Measurements from ENCODE around the gene FMN2. TPM values are rescaled to one million over a fixed set of nuclear protein-coding genes. Genes with fewer than 3 reads are reported as not detected.

FMN2 gene
- total RNA-seq, 1 donor from 2014 or later, result not detected

- intact Hi-C loops (cut with DNase I), result no loop called here
- DNase-seq, result no peak
- ATAC-seq (ENCODE audit: poor library complexity), result no peak
Measured at GRCh38 chr1:240486611-240487010, 394.9 kb downstream of the FMN2 start.

DNA sequence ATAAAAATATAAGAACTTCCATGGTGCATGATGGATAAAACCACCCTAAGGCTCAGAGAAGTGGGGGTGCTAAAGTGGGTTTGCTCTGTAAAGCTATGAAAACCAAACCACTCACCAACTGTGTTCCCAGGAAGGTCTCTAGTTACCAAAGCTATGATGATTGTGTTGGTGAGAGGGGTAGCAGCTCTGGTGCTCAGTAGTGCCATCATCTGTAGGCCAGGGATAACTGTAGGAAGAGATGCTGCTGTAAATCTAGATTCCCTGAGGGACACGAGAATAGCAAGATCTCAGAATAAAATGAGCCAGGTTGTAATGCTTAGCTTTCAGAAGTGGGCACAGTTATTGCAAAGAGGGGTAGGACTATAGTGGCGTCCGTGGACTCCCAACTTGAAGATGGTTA lies 395.8 kb downstream of the FMN2 start:
- DNase-seq (no peak), ATAC-seq (ENCODE audit: poor library complexity) (no peak)
- intact Hi-C loops (cut with DNase I), result no loop called here

- intact Hi-C loops (cut with DNase I), result no loop called here
- ATAC-seq (ENCODE audit: poor library complexity) (no peak), DNase-seq (no peak)
Measured at GRCh38 chr1:240491156-240491555, 399.5 kb downstream of the FMN2 start.

DNA sequence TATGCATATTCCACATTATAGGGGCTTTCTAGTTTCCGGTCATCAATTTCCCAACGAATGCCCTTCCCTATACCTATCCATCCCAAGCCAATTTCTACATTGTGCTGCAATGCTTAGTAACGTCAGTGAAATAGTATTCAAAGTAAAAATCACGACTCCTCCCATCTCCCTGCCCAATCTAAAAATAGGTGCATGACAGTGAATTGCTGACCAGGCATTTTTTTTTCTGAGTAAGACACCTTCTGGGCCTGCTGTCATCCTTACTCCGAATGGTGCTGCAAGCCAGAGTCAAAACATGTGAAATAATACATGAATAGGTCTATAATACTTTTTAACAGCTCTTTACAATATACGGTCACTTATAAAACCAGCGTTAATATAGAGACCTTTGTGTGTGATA lies 400.1 kb downstream of the FMN2 start:
- DNase-seq (no peak), ATAC-seq (ENCODE audit: poor library complexity) (no peak)
- intact Hi-C loops (cut with DNase I), result no loop called here

GRCh38 chr1:240492832-240493440 lies 401.3 kb downstream of the FMN2 start:
- DNase-seq (peak; percentile 41), ATAC-seq (ENCODE audit: poor library complexity) (no peak)
- intact Hi-C loops (cut with DNase I), result no loop called here

- DNase-seq, result no peak
- intact Hi-C loops (cut with DNase I), result no loop called here
- ATAC-seq (ENCODE audit: poor library complexity), result no peak
Measured at GRCh38 chr1:240495601-240496000, 403.9 kb downstream of the FMN2 start.

DNA sequence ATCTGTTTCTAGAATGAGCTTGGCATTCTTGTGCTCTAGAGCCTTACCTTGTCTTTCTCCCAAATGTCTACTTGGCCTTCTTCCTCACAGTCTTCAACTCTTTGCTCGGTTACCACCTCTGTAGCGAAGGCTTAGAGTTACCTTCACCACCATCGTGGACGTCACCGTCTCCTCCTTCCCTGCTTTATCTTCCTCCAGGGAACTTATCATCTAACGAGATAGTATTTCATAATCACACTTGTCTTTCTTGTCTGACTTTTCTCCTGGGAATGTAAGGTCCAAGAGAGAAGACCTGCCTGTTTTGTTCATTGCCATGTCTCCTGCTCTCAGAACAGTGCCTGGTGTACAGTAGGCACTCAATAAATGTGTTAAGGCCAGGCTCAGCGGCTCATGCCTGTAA lies 404.7 kb downstream of the FMN2 start:
- no peak for DNase-seq
- no peak for ATAC-seq (ENCODE audit: poor library complexity)
- intact Hi-C loops (cut with DNase I), result no loop called here

DNA sequence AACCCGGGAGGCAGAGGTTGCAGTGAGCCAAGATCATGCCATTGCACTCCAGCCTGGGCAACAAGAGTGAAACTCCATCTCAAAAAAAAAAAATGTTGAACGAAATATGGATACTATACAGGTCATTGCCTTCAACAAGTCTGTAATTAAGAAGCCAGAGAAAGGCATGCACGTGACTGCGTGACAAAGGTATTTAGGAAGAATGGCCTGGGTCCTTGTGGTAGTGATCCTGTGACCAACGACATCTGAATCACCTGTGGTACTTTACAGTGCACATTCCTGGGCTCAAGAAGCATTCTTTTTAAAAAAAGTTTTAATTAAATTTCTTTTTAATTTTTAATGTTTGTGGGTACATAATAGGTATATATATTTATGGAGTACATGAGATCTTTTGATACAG lies 405.3 kb downstream of the FMN2 start:
- no peak for ATAC-seq (ENCODE audit: poor library complexity)
- DNase-seq, result no peak
- intact Hi-C loops (cut with DNase I), result no loop called here

GRCh38 chr1:240497908-240498307 lies 406.2 kb downstream of the FMN2 start:
- no peak for ATAC-seq (ENCODE audit: poor library complexity)
- intact Hi-C loops (cut with DNase I), result no loop called here
- no peak for DNase-seq

- intact Hi-C loops (cut with DNase I), result no loop called here
- DNase-seq (no peak), ATAC-seq (ENCODE audit: poor library complexity) (no peak)
Measured at GRCh38 chr1:240498335-240498734, 406.7 kb downstream of the FMN2 start.

DNA sequence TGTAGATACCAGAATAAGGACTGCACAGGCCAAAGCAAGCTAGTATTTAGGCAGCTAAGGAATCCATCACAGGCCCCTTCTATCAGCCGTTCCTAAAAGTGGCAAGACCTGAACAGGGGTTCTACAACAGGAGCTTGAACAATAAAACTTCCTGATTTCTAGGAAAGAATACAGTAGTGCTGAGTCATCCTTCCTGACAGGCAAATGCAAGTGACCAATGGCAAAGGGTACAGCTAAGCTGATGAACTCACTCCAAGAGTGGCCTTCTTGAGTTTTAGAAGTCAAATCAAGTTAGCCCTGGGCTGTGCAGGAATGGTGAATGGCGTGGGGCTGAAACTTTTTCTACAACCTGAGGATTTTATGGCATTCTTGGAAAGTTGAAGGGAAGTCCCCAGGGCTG lies 407.3 kb downstream of the FMN2 start:
- ATAC-seq (ENCODE audit: poor library complexity) (no peak), DNase-seq (no peak)
- intact Hi-C loops (cut with DNase I), result no loop called here

DNA sequence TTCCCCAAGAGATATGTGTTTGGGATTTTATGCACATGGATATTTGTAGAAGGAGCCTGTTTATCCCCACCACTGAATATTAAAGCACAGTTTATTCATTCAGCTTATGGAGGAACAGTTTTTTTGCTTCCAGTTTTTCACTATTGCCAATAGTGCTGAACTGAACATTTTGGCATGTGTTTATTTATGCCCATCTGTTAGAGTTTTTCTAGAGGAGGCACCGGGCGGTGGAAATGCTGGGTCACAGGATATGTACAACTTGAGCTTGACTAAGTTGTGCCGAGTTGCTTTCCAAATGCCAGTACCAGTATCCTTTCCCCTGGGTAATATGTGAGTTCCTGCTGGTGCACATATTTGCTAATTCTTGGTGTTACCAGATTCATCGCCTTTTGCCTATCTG lies 409.0 kb downstream of the FMN2 start:
- DNase-seq (no peak), ATAC-seq (ENCODE audit: poor library complexity) (no peak)
- intact Hi-C loops (cut with DNase I), result no loop called here

- DNase-seq, result no peak
- intact Hi-C loops (cut with DNase I), result no loop called here
- no peak for ATAC-seq (ENCODE audit: poor library complexity)
Measured at GRCh38 chr1:240501115-240501514, 409.4 kb downstream of the FMN2 start.

GRCh38 chr1:240503036-240503435 lies 411.4 kb downstream of the FMN2 start:
- no peak for ATAC-seq (ENCODE audit: poor library complexity)
- intact Hi-C loops (cut with DNase I), result no loop called here
- DNase-seq, result no peak

DNA sequence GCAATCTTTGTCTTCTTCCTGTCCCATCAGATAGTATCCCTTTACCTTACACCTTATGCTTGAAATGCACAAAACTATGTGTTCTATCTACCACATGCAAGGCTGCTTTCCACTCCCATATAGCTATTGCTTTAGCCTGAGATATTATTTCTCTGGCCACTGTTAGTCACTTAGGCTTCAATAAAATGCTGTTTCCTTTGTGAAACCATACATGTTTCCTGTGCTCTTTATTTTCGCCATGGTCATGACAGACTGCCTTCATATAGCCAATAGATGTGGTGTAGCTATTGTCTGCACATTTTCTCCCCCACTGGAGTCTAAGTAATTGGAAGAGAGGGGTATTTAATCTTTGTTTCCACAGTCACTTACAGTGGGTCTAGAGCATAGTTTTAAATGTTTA lies 411.9 kb downstream of the FMN2 start:
- intact Hi-C loops (cut with DNase I), result no loop called here
- no peak for ATAC-seq (ENCODE audit: poor library complexity)
- DNase-seq, result no peak

- DNase-seq, result no peak
- intact Hi-C loops (cut with DNase I), result no loop called here
- no peak for ATAC-seq (ENCODE audit: poor library complexity)
Measured at GRCh38 chr1:240506176-240506575, 414.5 kb downstream of the FMN2 start.

DNA sequence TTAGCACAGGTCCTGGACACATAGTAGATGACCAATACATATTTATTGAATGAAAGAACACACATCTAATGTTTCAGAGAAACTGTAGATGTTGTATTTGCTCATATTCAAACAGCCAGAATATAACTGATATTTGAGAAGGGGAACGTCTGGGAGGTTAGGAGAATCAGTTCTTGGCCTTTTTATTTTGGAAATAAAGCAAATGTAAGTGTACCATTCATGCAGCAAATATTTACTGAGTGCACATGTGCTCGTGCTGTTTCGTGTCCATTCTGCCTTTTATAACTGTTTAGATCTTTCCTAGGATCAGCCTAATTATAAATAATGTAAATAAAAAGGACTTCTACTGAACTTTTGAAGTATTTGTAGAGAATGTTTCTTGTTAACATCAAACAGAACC lies 416.5 kb downstream of the FMN2 start:
- DNase-seq (no peak), ATAC-seq (ENCODE audit: poor library complexity) (no peak)
- intact Hi-C loops (cut with DNase I), result no loop called here

DNA sequence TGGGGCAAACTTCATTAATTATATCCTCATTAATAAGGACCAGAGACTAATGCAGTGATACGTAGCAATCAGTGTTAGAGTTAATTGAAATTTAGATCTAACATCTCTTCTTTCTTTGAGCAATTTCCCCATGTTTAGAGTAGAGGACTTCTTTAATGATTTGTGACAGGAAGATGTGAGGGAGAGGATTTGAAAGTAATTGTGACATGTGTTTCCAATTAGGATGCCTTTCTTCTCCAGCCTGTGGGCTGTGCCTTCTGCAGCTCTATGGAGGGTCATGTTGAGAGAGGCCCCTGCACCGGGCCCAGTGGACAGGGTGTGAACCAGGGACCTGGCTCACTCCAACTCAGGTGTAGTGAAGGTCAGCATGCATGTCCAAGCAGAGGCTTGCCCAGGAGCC lies 417.3 kb downstream of the FMN2 start:
- intact Hi-C loops (cut with DNase I), result no loop called here
- ATAC-seq (ENCODE audit: poor library complexity) (no peak), DNase-seq (no peak)

- intact Hi-C loops (cut with DNase I), result no loop called here
- ATAC-seq (ENCODE audit: poor library complexity), result no peak
Measured at GRCh38 chr1:240511789-240512188, 420.1 kb downstream of the FMN2 start.

DNA sequence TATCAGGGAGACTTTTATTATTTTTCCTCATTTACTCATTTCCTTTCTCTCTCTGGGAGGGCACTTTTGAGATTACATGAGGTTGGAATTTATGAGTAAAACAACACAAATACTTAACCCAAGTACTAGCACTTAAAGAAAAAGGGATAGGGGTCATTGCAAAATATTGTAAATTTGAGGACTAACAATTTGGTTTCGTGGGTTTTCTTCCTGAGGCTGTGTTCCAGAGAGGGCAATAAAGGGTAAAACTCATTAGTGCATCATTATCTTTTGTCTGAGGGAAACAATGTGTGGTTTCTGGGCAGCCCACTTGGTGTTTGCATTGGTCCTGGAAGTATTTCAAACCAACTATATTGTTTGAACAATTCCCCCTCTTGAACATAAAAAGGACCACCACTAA lies 423.8 kb downstream of the FMN2 start:
- intact Hi-C loops (cut with DNase I), result no loop called here
- DNase-seq (no peak), ATAC-seq (ENCODE audit: poor library complexity) (no peak)

More at GRCh38 chr1:240511789-240512188, 420.1 kb downstream of the FMN2 start:
- no peak for DNase-seq

GRCh38 chr1:240516069-240516468 lies 424.4 kb downstream of the FMN2 start:
- DNase-seq, result no peak
- intact Hi-C loops (cut with DNase I), result no loop called here
- ATAC-seq (ENCODE audit: poor library complexity), result no peak
